Fibroblast of skin of right quadriceps (primary cell): ENCODE results near the gene VPS13D.

Source experiments
- DNase-seq: peaks from one replicate; pipeline ENCODE4 v3.0.0-alpha.2; 2013

Gene VPS13D

DNA sequence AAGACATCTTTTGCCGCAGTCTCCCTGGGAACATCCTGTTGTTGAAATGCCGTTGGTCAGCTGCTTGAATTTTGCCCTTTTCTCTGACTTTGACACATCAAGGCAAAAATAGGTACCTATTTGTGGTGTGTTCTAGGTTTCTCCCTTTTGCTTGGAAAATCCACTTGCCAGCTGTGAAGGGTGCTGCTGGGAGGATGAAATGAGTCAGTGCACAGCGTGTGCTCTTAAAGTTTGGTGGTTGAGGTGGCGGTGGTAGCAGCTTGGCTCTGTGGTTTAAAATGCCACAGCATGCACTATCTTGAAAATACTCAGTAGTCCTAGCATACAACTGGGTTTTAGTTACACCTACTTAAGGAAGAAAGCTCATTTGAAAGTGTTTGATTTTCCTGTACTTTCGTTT is 204.3 kb downstream of the VPS13D start:
- peak; percentile 76 for DNase-seq

DNA sequence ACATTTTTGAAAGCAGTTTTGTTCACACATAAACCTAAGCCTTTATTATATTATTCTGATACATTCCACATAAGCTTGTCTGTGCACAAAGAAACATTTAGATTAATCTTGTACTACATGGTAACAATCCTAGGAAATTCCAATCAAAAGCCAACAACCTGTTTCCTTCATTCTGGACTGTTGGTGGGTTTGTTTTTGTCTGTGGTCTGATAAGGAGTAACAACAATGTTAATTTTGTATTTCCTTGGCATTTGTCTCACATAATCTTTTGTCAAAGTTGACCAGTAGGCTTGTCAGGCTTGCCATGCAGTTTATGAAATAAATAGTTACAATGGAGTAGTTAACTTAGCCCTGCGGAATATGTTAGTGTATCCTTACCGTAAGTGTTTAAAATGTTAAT is 204.9 kb downstream of the VPS13D start:
- DNase-seq: no peak

GRCh38 chr1:12435639-12436344 is 206.0 kb downstream of the VPS13D start:
- DNase-seq: peak; percentile 72

GRCh38 chr1:12436345-12436658 is 206.5 kb downstream of the VPS13D start:
- DNase-seq: no peak

GRCh38 chr1:12436817-12437599 is 207.2 kb downstream of the VPS13D start:
- DNase-seq: peak; percentile 76

GRCh38 chr1:12437629-12438028 is 207.8 kb downstream of the VPS13D start:
- DNase-seq: no peak

DNA sequence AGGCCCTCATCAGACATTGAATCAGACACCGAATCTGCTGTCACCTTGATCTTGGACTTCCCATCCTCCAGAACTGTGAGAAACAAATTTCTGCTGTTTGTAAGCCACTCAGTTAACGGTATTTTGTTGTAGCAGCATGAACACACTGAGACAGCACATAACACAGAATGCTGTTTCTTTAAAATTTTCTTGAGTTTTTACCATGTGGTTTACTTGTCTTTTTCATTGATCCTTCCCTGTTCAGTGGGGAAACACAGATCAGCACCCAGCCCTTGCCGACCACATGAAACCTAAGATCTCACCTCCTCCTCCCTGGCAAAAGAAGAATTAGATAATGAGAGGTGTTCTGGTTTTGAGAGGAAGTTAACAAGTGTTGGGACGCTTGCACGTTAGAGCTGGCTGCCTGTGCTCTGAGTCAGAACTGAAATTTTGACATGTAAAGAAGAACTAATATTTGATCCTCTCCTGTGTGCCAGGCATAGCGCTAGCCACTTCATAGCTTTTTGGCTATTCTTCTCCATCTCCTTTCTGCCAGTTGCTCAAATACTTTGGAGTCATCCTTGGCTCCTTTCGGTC is 208.6 kb downstream of the VPS13D start:
- no peak for DNase-seq

GRCh38 chr1:12439073-12439472 is 209.2 kb downstream of the VPS13D start:
- no peak for DNase-seq

DNA sequence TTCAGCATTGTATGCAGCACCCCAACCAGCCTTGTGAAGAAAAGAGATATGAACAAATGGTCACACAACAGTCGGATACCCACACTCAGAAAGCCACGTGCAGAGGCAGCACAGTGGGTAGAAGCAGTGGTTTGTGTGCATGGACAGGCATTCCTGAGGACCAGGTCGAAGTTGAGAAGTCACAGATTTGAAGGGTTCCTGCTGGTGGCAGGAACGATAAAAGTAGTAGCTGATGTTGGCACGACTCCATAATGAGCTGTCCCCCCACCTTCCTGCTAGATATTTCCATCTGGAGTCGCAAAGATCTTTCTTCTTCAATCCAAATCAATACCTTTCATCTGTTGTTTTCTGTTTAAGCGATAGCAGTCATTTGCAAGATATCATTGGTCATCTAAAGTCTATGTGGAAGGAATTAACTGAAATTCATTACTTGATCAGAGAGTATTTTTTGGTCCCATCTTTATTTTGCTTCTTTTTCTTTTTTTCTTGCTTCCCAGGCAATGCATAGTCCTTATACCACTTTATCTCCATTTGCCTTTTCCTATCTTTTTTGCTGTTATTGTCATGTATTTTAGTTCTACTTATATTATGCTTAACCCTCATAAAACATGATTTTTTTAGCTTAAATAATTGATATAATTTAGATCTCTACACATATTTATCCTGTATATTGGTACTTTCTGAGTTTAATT is 211.7 kb downstream of the VPS13D start:
- no peak for DNase-seq

GRCh38 chr1:12442217-12442616 is 212.4 kb downstream of the VPS13D start:
- no peak for DNase-seq

DNA sequence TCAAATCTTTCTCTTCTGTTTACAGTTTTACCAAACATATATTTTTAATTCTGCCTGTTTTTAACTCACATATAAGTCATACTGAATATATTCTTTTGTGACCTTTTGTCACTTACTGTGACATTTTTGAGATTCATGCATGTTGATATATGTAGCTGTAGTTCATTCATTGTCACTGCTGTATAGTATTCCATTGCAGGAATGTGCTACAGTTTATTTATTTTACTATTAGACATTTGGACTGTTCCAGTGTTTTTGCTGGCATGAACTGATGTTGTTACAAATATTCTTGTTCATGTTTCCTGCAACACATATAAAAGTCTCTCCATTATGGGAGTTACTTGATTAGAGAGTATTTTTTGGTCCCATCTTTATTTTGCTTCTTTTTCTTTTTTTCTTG is 213.3 kb downstream of the VPS13D start:
- no peak for DNase-seq

DNA sequence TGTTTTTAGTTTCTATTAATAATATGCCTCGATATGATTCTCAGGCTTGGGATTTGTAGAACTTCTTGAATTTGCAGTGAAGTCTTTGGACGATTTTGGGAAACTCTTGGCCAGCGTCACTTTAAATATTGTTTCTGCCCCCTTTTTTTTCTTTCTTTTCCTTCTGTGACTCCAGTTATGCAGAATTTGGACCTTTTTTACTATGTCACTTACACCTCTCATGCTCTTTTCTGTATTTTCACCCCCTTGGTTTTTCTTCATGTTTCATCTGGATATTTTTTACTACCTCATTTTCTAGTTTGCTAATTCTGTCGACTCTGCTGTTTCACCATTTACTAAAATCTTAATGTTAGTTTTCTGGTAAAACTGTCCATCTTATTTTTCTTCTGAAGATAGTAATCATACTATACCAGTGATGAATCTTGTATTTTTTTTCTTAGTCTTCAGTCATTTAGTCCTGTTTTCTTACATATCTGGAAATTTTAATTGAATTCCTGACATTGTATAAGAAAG is 214.6 kb downstream of the VPS13D start:
- DNase-seq: no peak

DNA sequence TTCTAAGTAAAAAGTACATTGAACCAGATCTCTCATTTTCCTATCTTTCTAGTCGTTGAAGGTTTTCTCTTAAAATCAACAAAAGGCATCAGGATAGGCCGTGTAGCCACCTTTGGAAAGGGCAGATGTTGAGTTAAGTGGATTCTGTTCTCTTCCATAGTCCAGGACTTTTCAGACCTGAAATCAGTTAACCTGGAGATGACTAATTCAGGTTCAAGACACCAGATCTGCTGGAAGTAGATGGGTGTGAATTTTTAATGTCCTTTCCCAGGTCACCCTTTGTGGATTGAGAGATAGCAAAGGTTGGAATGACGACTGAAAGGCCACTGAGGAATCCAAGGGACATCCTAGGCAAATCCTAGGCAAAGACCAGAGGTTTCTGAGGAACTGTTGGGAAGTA is 215.4 kb downstream of the VPS13D start:
- no peak for DNase-seq

DNA sequence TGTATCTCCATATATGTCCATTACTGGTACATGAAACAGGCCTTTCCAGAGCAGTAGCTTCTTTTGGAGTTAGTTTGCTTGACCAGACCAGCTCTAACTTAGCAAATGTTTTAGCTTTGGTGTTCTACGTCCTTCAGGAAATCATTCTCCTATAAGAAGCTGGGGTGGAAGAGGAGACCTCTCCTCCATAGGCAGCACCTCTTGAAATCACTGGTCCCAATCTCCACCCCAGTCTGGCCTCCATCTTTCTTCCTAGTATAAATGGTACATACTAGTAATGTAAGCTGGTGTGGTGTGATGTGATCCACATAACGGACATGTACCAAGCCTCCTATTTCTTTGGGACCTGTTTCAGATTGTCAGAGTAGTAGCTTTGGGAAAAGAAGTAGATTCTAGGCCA is 216.8 kb downstream of the VPS13D start:
- no peak for DNase-seq

DNA sequence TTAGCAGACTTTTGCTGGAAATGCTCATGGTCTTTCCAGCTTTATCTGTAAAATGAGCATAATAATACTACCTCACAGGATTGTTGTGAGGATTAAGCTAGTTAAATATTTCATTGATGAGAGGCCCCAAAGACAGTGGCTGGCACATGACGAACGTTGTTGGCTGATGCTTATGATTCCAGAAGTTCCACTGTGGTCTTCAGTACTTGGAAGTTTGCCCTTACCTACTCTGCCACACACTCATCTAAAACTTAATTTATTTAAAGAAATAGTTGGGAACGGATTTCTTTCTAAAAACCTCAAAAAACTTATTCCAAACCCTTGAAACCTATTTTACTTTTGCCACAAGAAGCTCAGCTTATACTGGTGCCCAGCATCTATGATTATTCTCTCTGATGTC is 217.5 kb downstream of the VPS13D start:
- peak; percentile 91 for DNase-seq

GRCh38 chr1:12447849-12448312 is 218.1 kb downstream of the VPS13D start:
- peak; percentile 91 for DNase-seq

DNA sequence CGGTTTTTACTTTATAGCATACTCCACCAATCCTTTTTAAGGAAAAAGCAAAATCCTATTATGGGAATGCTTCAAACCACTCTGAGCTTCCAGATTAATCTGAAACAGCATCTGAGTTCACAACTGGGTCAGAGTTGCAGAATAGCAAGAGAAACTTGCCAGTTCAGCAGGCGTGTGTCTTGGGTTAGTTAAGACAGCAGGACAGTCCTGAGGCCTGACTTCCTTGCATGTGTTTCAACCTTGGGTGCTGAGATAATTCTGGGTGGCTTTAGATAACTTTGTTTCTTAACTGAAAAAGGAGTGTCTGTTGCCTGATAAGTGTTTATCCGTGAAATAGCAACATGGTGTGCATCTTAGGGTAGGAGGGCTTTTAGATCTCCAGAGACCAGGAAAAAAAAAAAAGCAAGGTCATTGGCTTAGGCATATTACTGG is 218.9 kb downstream of the VPS13D start:
- DNase-seq: peak; percentile 79

DNA sequence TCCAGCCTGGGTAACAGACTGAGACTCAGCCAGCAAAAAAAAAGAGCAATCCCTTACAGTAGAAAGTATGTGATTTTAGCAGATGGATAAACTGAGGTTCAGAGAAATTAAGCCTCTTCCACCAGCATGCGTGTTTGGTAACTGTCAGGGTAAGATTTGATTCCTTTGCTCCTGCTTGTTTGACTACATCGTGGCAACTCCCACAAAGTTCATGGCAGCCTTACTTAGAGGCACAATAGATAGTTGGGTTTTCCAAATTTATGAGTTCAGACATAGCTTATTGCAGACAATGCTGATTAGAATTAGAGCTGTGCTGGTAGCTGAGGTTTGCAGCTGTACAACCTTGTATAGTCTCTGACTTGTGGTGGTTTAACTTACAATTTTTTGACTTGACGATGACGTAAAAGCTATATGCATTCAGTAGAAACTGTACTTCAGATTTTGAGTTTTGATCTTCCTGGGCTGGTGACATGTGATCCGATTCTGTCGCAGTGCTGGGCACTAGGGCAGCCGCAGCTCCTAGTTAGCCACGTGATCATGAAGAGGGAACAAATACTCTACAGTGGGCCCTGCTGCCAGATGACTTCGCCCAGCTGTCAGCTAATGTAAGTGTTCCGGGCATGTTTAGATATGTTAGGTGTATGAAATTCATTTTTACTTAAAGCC is 220.4 kb downstream of the VPS13D start:
- no peak for DNase-seq

DNA sequence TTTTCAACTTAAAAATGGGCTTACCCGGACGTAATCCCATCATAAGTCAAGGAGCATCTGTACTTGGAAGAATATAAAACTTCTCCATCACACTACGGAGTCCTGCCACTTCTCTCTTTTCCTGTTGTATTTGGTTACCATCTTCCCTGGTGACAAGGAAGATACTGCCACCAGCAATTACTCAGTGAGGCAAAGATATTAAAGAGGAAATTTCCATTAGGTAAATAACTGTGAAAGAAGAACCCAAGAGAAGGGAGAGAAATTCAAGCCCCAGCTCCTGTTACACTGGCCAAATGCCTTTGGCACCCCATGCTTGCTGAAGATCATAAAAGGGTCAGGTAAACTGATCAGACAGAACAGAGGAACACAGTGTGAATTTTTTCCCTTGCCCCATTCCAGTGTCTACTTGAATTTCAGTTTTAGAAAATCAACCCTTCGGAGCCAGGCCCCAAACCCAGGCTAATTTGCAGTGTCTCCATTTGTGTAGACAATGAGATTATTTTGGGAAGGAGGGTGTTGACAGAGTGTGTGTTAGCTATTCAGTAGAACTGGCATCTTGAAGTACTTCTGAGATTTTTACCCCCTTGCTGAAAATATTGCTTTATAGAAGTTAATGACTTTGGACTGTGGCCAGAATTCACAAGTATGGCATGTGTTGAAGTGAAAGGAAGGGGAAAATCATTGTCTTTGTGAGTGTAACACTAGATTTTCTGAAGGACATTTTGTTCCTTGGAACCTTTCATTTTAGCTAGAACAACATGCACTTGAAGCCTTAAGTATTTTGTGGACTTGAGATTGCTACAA is 221.1 kb downstream of the VPS13D start:
- DNase-seq: no peak

DNA sequence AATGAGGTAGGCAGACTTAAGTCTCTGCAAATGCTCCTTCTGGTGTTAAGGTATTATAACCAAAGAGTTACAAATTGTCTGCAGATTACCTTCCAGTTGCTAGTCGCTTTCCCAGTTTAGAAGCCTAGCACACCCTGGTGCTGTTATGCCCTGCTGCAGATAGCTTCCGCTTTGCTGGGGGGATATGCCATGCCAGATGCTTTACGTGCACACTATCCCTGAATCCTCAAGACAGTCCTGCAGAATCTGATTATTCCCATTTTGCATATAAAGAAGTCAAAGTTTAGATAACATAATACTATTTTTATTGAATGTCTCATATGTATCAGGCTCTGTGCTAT is 221.7 kb downstream of the VPS13D start:
- DNase-seq: no peak

- DNase-seq: no peak
These were observed 222.4 kb downstream of the VPS13D start for GRCh38 chr1:12452262-12452661.
